Measurements from ENCODE around the gene C13orf46.

- no peak for TF ChIP-seq CTCF (IDR thresholded peaks at IDR 0.05)
- TF ChIP-seq POLR2A (IDR thresholded peaks at IDR 0.05): no peak
Measured at GRCh38 chr13:114001331-114002008, 27.6 kb upstream of the C13orf46 start.

Measured in esophagus squamous epithelium (tissue), 4 donors.